Endothelial cell of umbilical vein (primary cell): ENCODE results near the gene TMEM45B. TPM values are rescaled to one million over a fixed set of nuclear protein-coding genes. Genes with fewer than 3 reads are reported as not detected.
"Not testable (repeated sequence)": the region's sequence is repeated elsewhere in the genome, so short reads cannot be mapped to it uniquely, and the experiment has no call there.

ENCODE experiments used
- BruUV-seq: library from RNA; stranded (reverse); fragments of 400-500 nt; replicated peaks from 2 replicates; lab custom pipeline; 2021; lab: Mats Ljungman, UMichigan
- CTCF ChIA-PET: fragments of 300-600, 350-600 bp; sonication (Branson Sonifier 250); formaldehyde crosslinking; loops from one replicate; lab custom pipeline; 2021; ENCODE audit warnings: antibody characterized with exemption, inconsistent platforms; lab: Charles Lee
- POLR2A ChIA-PET: fragments of 300-600, 350-600 bp; sonication (Branson Sonifier 250); formaldehyde crosslinking; loops from one replicate; lab custom pipeline; 2021; ENCODE audit warnings: antibody characterized with exemption, inconsistent platforms; lab: Charles Lee
- DNase-seq: peaks from one replicate; pipeline ENCODE4 v3.0.0-alpha.2; 2011; ENCODE audit warnings: low read depth, low spot score
- FAIRE-seq: peaks from 2 replicates; lab custom pipeline; 2011; peaks lifted over from hg19 to GRCh38; lab: Jason Lieb, UNC
- H2AFZ ChIP-seq: 2 replicates; pipeline ENCODE4 v1.6.0; 2012; ENCODE audit warnings: low read depth, low read length, control low read depth, inconsistent platforms
- H3K27ac ChIP-seq: 2 replicates; pipeline ENCODE4 v1.5.1; 2011; ENCODE audit warnings: low read depth, mild to moderate bottlenecking, control low read depth, low read length, moderate library complexity; ENCODE audit not compliant: insufficient read depth
- H3K27me3 ChIP-seq, 2 experiments: 2 replicates each; pipeline versions ENCODE4 v1.6.0 to v1.6.1; 2011; ENCODE audit warnings: low read length in 2 of 2, mixed read lengths in 1 of 2; ENCODE audit not compliant: control insufficient read depth in 2 of 2, insufficient read depth in 2 of 2
- H3K36me3 ChIP-seq, 2 experiments: 2 replicates in 1 of 2; 3 replicates in 1 of 2; pipeline ENCODE4 v1.5.1; 2011; ENCODE audit warnings: low read length in 2 of 2, mild to moderate bottlenecking in 1 of 2, moderate library complexity in 1 of 2; ENCODE audit not compliant: control insufficient read depth in 2 of 2, insufficient read depth in 2 of 2; ENCODE audit errors: extremely low read depth in 1 of 2
- H3K4me1 ChIP-seq: 3 replicates; pipeline ENCODE4 v1.5.1; 2011; ENCODE audit warnings: mild to moderate bottlenecking, low read length; ENCODE audit not compliant: control insufficient read depth, insufficient read depth; ENCODE audit errors: extremely low read depth
- H3K4me2 ChIP-seq: 2 replicates; pipeline ENCODE4 v1.6.1; 2011; ENCODE audit warnings: low read length, control low read depth, mixed read lengths; ENCODE audit not compliant: insufficient read depth
- H3K4me3 ChIP-seq, 3 experiments: fragments of 200-600 bp in 1 of 3; sonication (generic), shearing (Covaris generic) in 1 of 3; replicated peaks in 1 of 3; 2 replicates each; pipeline ENCODE4 v1.5.1; 2011 to 2016; ENCODE audit warnings: control low read depth in 3 of 3, low read length in 3 of 3, mild to moderate bottlenecking in 2 of 3, inconsistent platforms in 1 of 3, low read depth in 1 of 3, moderate library complexity in 1 of 3; ENCODE audit not compliant: insufficient read depth in 1 of 3
- H3K79me2 ChIP-seq: 2 replicates; pipeline ENCODE4 v1.6.0; 2012; ENCODE audit warnings: low read length, inconsistent platforms; ENCODE audit not compliant: control insufficient read depth, insufficient read depth
- H3K9ac ChIP-seq: replicated peaks from 2 replicates; pipeline ENCODE3; 2011; ENCODE audit warnings: low read length, control low read depth; ENCODE audit not compliant: insufficient read depth; ENCODE audit errors: extremely low read depth
- H3K9me1 ChIP-seq: replicated peaks from 3 replicates; pipeline ENCODE4 v1.6.0; 2011; ENCODE audit warnings: mild to moderate bottlenecking, low read length; ENCODE audit not compliant: control insufficient read depth, insufficient read depth; ENCODE audit errors: extremely low read depth
- H3K9me3 ChIP-seq: replicated peaks from 2 replicates; pipeline ENCODE4 v1.5.1; 2012; ENCODE audit warnings: low read length, inconsistent platforms; ENCODE audit not compliant: control insufficient read depth, insufficient read depth
- H4K20me1 ChIP-seq: replicated peaks from 2 replicates; pipeline ENCODE3; 2011; ENCODE audit warnings: mild to moderate bottlenecking, low read length; ENCODE audit not compliant: control insufficient read depth, insufficient read depth; ENCODE audit errors: extremely low read depth
- EZH2 ChIP-seq: IDR thresholded peaks from 2 replicates; pipeline ENCODE4 v1.6.1; 2012; ENCODE audit warnings: borderline replicate concordance, low read depth, mild to moderate bottlenecking, moderate library complexity, low read length, inconsistent platforms; ENCODE audit not compliant: severe bottlenecking
- FOS ChIP-seq: IDR thresholded peaks from 2 replicates; pipeline ENCODE4 v1.6.1; 2011; ENCODE audit warnings: mild to moderate bottlenecking, low read length, moderate library complexity, borderline replicate concordance; ENCODE audit not compliant: insufficient read depth
- GATA2 ChIP-seq: IDR thresholded peaks from 2 replicates; pipeline ENCODE4 v1.7.0; 2011; ENCODE audit warnings: low read depth, mild to moderate bottlenecking, moderate library complexity, mixed read lengths, low read length; ENCODE audit not compliant: insufficient read length, insufficient read depth
- JUN ChIP-seq: IDR thresholded peaks from 2 replicates; pipeline ENCODE4 v1.6.1; 2011; ENCODE audit warnings: borderline replicate concordance, low read depth; ENCODE audit not compliant: insufficient read length, insufficient read depth
- MYC ChIP-seq: IDR thresholded peaks from one replicate; pipeline ENCODE4 v1.6.1; 2011; ENCODE audit warnings: mild to moderate bottlenecking, low read depth, low read length
- POLR2A ChIP-seq: IDR thresholded peaks from 2 replicates; pipeline ENCODE4 v1.6.1; 2012; ENCODE audit warnings: low read depth, mild to moderate bottlenecking, control low read depth, low read length
- POLR2AphosphoS5 ChIP-seq: IDR thresholded peaks from 2 replicates; pipeline ENCODE4 v1.6.1; 2012; ENCODE audit warnings: low read depth, mild to moderate bottlenecking, control low read depth, low read length, moderate library complexity; ENCODE audit not compliant: insufficient read depth
- dilution Hi-C: fragments of 300-500 bp; cut with MboI; formaldehyde crosslinking; loops from one replicate; pipeline ENCODE4 v1.15.0; 2019; ENCODE audit warnings: low sequenced_read_pairs; ENCODE audit not compliant: extremely low pct_ligation_motif_present
- intact Hi-C: fragments of 100-400 bp; cut with micrococcal nuclease; formaldehyde crosslinking; loops from one replicate; pipeline ENCODE4 v1.10.0; 2022
- polyA plus RNA-seq, 4 experiments: library from polyadenylated mRNA; depleted of rRNA in 3 of 4; stranded (reverse) in 3 of 4; unstranded in 1 of 4; fragments of >200 nt; gene quantifications; 2 replicates each; pipeline versions ENCODE4 v1.2.1 to v1.2.3, GENCODE V29; 2011 to 2012; ENCODE audit warnings: missing spikeins in 1 of 4
- total RNA-seq: library from RNA; stranded (reverse); gene quantifications from 2 replicates; pipeline ENCODE4 v1.2.3, GENCODE V29; 2021
- TF ChIP-seq, protein P1 (sequence below): IDR thresholded peaks from 2 replicates; pipeline ENCODE4 v1.6.1; 2011; ENCODE audit not compliant: insufficient read depth, insufficient read length
- TF ChIP-seq, protein P2 (sequence below), 2 donors: IDR thresholded peaks; 1 replicate in 1 of 2; 2 replicates in 1 of 2; pipeline ENCODE4 v1.5.1; 2011; ENCODE audit warnings: low read length in 2 of 2, mild to moderate bottlenecking in 2 of 2, moderate library complexity in 2 of 2, control low read depth in 1 of 2, inconsistent platforms in 1 of 2, low read depth in 1 of 2; ENCODE audit not compliant: insufficient read depth in 1 of 2; ENCODE audit errors: extremely low read depth in 1 of 2

The TMEM45B gene
- total and polyA plus RNA-seq, 2 donors (not counting 3 experiments of a cell fraction or from before 2014, with no cell fraction given) = 0.08 TPM; not detected in 1

DNA sequence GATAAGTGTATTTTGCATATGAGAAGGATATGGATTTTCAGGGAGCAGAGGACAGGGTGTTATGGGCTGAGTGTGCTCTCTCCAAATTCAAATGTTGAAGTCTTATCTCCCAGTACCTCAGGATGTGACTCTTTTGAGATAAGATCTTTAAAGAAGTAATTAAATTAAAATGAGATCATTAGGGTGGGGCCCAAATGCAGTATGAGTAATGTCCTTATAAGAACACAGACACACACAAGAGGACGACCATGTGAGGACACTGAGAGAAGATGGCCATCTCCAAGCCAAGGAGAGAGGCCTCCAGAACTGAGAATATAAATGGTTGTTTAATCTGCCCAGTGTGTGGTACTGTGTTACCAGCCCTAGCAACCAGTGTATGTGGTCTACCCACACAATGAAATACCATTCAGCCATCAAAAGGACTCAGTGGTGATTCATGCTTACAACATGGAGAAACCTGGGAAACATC lies 20.8 kb downstream of the TMEM45B start:
- dilution Hi-C loops, intact Hi-C loops, H4K20me1 ChIP-seq, H3K9me1 ChIP-seq, DNase-seq, POLR2A ChIA-PET, H3K27me3 ChIP-seq, H3K79me2 ChIP-seq, CTCF ChIA-PET, BruUV-seq, H3K9me3 ChIP-seq, H3K4me2 ChIP-seq, H3K4me1 ChIP-seq, H3K4me3 ChIP-seq, H3K36me3 ChIP-seq, H3K9ac ChIP-seq, H3K27ac ChIP-seq: not testable (repeated sequence)
- TF ChIP-seq FOS (peak; percentile 35), GATA2 (peak; percentile 78)
- FAIRE-seq = peak; percentile 77
- peak overlapping the region; percentile 73 for H2AFZ ChIP-seq

DNA sequence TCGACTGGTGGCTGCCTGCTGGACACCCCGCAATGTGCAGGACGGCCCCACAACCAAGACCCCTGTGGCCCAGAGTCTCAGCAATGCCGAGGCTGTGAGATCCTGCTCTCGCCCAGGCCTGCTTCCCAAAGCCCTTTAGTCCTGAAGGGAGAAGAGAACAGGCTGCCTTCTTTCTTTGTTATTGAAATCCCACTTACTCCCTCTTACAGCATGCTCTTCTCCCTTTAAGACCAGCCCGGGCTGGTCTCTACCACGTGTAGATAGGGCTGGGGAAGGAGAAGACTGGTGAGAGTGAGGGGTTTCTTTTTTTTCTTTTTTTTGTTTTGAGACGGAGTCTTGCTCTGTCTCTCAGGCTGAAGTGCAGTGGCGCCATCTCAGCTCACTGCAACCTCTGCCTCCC lies 21.3 kb downstream of the TMEM45B start:
- no peak overlapping the region for H2AFZ ChIP-seq
- TF ChIP-seq JUN (no peak), MYC (no peak), GATA2 (no peak), FOS (no peak), POLR2AphosphoS5 (no peak), POLR2A (no peak), EZH2 (no peak)
- TF ChIP-seq, protein P1, sequence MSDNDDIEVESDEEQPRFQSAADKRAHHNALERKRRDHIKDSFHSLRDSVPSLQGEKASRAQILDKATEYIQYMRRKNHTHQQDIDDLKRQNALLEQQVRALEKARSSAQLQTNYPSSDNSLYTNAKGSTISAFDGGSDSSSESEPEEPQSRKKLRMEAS = no peak
- TF ChIP-seq, protein P2, sequence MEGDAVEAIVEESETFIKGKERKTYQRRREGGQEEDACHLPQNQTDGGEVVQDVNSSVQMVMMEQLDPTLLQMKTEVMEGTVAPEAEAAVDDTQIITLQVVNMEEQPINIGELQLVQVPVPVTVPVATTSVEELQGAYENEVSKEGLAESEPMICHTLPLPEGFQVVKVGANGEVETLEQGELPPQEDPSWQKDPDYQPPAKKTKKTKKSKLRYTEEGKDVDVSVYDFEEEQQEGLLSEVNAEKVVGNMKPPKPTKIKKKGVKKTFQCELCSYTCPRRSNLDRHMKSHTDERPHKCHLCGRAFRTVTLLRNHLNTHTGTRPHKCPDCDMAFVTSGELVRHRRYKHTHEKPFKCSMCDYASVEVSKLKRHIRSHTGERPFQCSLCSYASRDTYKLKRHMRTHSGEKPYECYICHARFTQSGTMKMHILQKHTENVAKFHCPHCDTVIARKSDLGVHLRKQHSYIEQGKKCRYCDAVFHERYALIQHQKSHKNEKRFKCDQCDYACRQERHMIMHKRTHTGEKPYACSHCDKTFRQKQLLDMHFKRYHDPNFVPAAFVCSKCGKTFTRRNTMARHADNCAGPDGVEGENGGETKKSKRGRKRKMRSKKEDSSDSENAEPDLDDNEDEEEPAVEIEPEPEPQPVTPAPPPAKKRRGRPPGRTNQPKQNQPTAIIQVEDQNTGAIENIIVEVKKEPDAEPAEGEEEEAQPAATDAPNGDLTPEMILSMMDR (IDR thresholded peaks at IDR 0.05; ENCODE audit: extremely low read depth in 1 of 2, insufficient read depth in 1 of 2, low read depth in 1 of 2, low read length in 2 of 2) = no peak
- H3K79me2 ChIP-seq = no peaks in the 10 kb centered on the region
- intact Hi-C loops = no loop called here
- H3K27ac ChIP-seq = no peak overlapping the region
- no peak for DNase-seq
- H3K4me3 ChIP-seq = no peak overlapping the region
- no peaks in the 10 kb centered on the region for H3K36me3 ChIP-seq
- BruUV-seq = no TSS peak
- no peak overlapping the region for H3K9ac ChIP-seq
- FAIRE-seq = peak; percentile 59
- no peaks in the 10 kb centered on the region for H3K9me1 ChIP-seq
- no peaks in the 10 kb centered on the region for H3K27me3 ChIP-seq
- no peaks in the 10 kb centered on the region for H4K20me1 ChIP-seq
- H3K4me1 ChIP-seq = no peaks in the 10 kb centered on the region
- dilution Hi-C loops = no loop called here
- CTCF ChIA-PET = interaction anchor here (0.6 kb wide), 1 partner anchor 908 kb away, joined by 3 read pairs; no protein-coding TSS in a partner anchor
- no peak overlapping the region for H3K4me2 ChIP-seq
- H3K9me3 ChIP-seq = no peaks in the 10 kb centered on the region
- POLR2A ChIA-PET = no interaction called here
